Activated CD4-positive, alpha-beta T cell treated with anti-CD3 and anti-CD28 coated beads, Interleukin-2, amount 10 ng/mL, durations not matched to agents 7 days and 5 days (primary cell): ENCODE measurements around the gene GALNT12. TPM values are rescaled to one million over a fixed set of nuclear protein-coding genes. Genes with fewer than 3 reads are reported as not detected.

Experiments
- total RNA-seq, 2 experiments: library from RNA; stranded (reverse); gene quantifications; one replicate each; pipeline ENCODE4 v1.2.3, GENCODE V29; 2021

The GALNT12 gene
- total RNA-seq, 2 experiments from 2014 or later = 9.7 to 10.1 TPM

Other genes with a start within 250 kb of the GALNT12 start
- gene GABBR2, start 98.7 kb upstream of the GALNT12 start, total RNA-seq = not detected
- gene ANKS6, start 11.1 kb upstream of the GALNT12 start, total RNA-seq = 1 to 10 TPM; 5.6 to 5.9 TPM
- gene COL15A1, start 136.2 kb downstream of the GALNT12 start, total RNA-seq = under 1 TPM; 0.07 to 0.12 TPM